Measurements from ENCODE around the gene CYP4F22. TPM values are rescaled to one million over a fixed set of nuclear protein-coding genes. Genes with fewer than 3 reads are reported as not detected.

Gene CYP4F22
- total RNA-seq, 2 experiments from 2014 or later: 1.2 to 1.9 TPM

Other genes with a start within 250 kb of the CYP4F22 start
- gene BRD4, start 176.0 kb upstream of the CYP4F22 start, total RNA-seq: 100 to 1,000 TPM; 123 to 125 TPM
- gene AKAP8, start 128.7 kb upstream of the CYP4F22 start, total RNA-seq: 10 to 100 TPM; 55.6 to 59.0 TPM
- 100 to 1,000 TPM; 105 to 116 TPM for gene AKAP8L, start 89.5 kb upstream of the CYP4F22 start, total RNA-seq
- 10 to 100 TPM; 29.9 to 30.8 TPM for gene WIZ, start 58.6 kb upstream of the CYP4F22 start, total RNA-seq
- gene RASAL3, start 44.0 kb upstream of the CYP4F22 start, total RNA-seq: 100 to 1,000 TPM; 166 to 172 TPM
- under 1 TPM; 0.09 to 0.12 TPM for gene PGLYRP2, start 29.0 kb upstream of the CYP4F22 start, total RNA-seq
- gene CYP4F8, start 106.7 kb downstream of the CYP4F22 start, total RNA-seq: not detected
- under 1 TPM in 1 of 2 experiments, not detected in 1; 0.26 TPM for gene CYP4F3, start 132.4 kb downstream of the CYP4F22 start, total RNA-seq
- under 1 TPM in 1 of 2 experiments, not detected in 1; 0.19 TPM for gene CYP4F12, start 164.6 kb downstream of the CYP4F22 start, total RNA-seq
- gene OR10H2, start 219.5 kb downstream of the CYP4F22 start, total RNA-seq: not detected
- not detected for gene OR10H3, start 229.5 kb downstream of the CYP4F22 start, total RNA-seq

Measured in activated CD8-positive, alpha-beta memory T cell treated with anti-CD3 and anti-CD28 coated beads, Interleukin-2, amount 10 ng/mL, durations not matched to agents 7 days and 5 days (primary cell).